ENCODE data around the gene COL18A1.
"Not testable (repeated sequence)": the region's sequence is repeated elsewhere in the genome, so short reads cannot be mapped to it uniquely, and the experiment has no call there.

Gene COL18A1

GRCh38 chr21:45528981-45529784 lies 124.2 kb downstream of the COL18A1 start:
- in situ Hi-C loops (cut with MboI; ENCODE audit: low sequenced_read_pairs, unreplicated experiment) = no loop called here
- TF ChIP-seq CTCF (IDR thresholded peaks at IDR 0.05; ENCODE audit: borderline replicate concordance, control extremely low read depth, extremely low read depth, insufficient read depth, missing control alignments) = no peak
- no peak for DNase-seq (ENCODE audit: low spot score)

GRCh38 chr21:45529785-45530422 lies 124.9 kb downstream of the COL18A1 start:
- DNase-seq (ENCODE audit: low spot score) = no peak
- in situ Hi-C loops (cut with MboI; ENCODE audit: low sequenced_read_pairs, unreplicated experiment) = no loop called here
- TF ChIP-seq CTCF (IDR thresholded peaks at IDR 0.05; ENCODE audit: borderline replicate concordance, control extremely low read depth, extremely low read depth, insufficient read depth, missing control alignments) = no peak

- TF ChIP-seq CTCF (IDR thresholded peaks at IDR 0.05; ENCODE audit: borderline replicate concordance, control extremely low read depth, extremely low read depth, insufficient read depth, missing control alignments) = no peak
- in situ Hi-C loops (cut with MboI; ENCODE audit: low sequenced_read_pairs, unreplicated experiment) = no loop called here
- no peak for DNase-seq (ENCODE audit: low spot score)
Measured at GRCh38 chr21:45530423-45531113, 125.6 kb downstream of the COL18A1 start.

DNA sequence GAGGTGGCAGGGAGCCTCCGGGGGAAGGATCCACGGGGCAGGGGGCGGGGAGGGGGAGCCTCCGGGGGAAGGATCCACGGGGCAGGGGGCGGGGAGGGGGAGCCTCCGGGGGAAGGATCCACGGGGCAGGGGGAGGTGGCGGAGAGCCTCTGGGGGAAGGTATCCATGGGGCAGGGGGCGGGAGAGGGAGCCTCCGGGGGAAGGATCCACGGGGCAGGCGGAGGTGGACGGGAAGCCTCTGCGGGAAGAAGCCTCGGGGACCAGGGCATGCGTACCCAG lies 126.1 kb downstream of the COL18A1 start:
- in situ Hi-C loops (cut with MboI; ENCODE audit: low sequenced_read_pairs, unreplicated experiment); DNase-seq (ENCODE audit: low spot score): not testable (repeated sequence)

DNA sequence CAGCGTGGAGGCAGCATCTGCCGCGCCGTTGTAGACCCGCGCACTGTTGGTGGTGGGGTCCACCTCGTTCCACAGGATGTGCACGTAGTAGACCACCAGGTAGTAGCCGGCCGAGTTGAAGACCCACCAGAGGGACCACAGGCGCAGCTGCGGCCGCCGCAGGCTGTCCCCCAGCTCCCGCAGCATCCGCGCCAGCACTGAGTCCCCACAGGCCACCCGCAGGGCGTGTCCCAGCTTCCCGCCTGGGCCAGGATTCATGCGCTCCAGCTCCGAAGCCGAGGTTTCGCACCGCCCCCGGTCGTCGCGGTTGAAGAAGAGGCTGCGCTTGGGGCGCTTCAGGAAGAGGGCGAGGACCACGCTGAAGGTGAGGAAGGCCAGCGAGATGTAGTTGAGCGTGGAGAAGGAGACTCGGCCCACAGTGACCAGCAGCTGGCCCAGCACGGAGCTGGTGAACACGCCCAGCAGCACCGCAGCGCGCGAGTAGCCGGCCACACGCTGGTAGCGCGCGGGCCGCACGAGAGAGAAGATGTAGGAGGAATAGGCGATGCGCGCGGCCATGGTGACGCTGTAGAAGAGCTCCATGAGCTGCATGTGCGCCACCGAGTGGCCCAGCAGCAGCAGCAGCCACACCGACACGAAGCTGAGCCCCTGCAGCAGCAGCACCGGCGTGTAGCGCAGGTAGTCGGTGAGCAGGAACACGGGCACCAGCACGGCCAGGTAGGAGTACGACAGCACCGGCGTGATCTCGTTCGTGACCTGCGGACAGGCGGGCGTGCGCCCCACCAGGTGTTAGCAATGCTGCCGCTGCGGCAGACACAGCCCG lies 126.6 kb downstream of the COL18A1 start:
- in situ Hi-C loops (cut with MboI; ENCODE audit: low sequenced_read_pairs, unreplicated experiment) = no loop called here
- TF ChIP-seq CTCF (IDR thresholded peaks at IDR 0.05; ENCODE audit: borderline replicate concordance, control extremely low read depth, extremely low read depth, insufficient read depth, missing control alignments) = no peak
- DNase-seq (ENCODE audit: low spot score) = no peak

GRCh38 chr21:45532826-45533360 lies 127.9 kb downstream of the COL18A1 start:
- no peak for TF ChIP-seq CTCF (IDR thresholded peaks at IDR 0.05; ENCODE audit: borderline replicate concordance, control extremely low read depth, extremely low read depth, insufficient read depth, missing control alignments)
- DNase-seq (ENCODE audit: low spot score) = no peak

More at GRCh38 chr21:45532826-45533360, 127.9 kb downstream of the COL18A1 start:
- in situ Hi-C loops (cut with MboI; ENCODE audit: low sequenced_read_pairs, unreplicated experiment) = no loop called here
